GM12878 (cell line): Measurements from ENCODE around the gene ASMTL. TPM values are rescaled to one million over a fixed set of nuclear protein-coding genes. Genes with fewer than 3 reads are reported as not detected.

Experiments used
- BHLHE40 ChIP-seq, 2 experiments: fragments of 450-650 bp in 1 of 2; IDR thresholded peaks; 2 replicates each; pipeline ENCODE4 v1.6.1; 2011 to 2017; ENCODE audit warnings: low read depth in 2 of 2, borderline replicate concordance in 1 of 2, improper control_type of control experiment in 1 of 2, low read length in 1 of 2, mild to moderate bottlenecking in 1 of 2
- CHD1 ChIP-seq: IDR thresholded peaks from 2 replicates; pipeline ENCODE4 v1.6.1; 2012; ENCODE audit warnings: low read depth, low read length, improper control_type of control experiment
- CHD2 ChIP-seq: IDR thresholded peaks from 2 replicates; pipeline ENCODE4 v1.6.1; 2011; ENCODE audit warnings: low read depth, low read length, improper control_type of control experiment, borderline replicate concordance
- EED ChIP-seq: sonication (generic); IDR thresholded peaks from 2 replicates; pipeline ENCODE4 v1.6.1; 2016; ENCODE audit warnings: antibody characterized with exemption, low read depth
- HDGF ChIP-seq: fragments of 450-650 bp; IDR thresholded peaks from 2 replicates; pipeline ENCODE4 v1.6.1; 2016; ENCODE audit warnings: antibody characterized with exemption
- IKZF1 ChIP-seq: fragments of 450-650 bp; conservative IDR thresholded peaks from 2 replicates; pipeline ENCODE4 v1.6.1; 2017; ENCODE audit warnings: antibody characterized with exemption, mild to moderate bottlenecking
- KAT2A ChIP-seq: conservative IDR thresholded peaks from 2 replicates; pipeline ENCODE4 v1.6.1; 2011; ENCODE audit warnings: low read depth, low read length; ENCODE audit not compliant: control insufficient read depth
- LARP7 ChIP-seq: fragments of 450-650 bp; IDR thresholded peaks from 2 replicates; pipeline ENCODE4 v1.6.1; 2017; ENCODE audit warnings: mild to moderate bottlenecking
- MAX ChIP-seq: IDR thresholded peaks from 2 replicates; pipeline ENCODE4 v1.6.1; 2012; ENCODE audit warnings: low read depth, low read length, improper control_type of control experiment
- MEF2B ChIP-seq: fragments of 450-650 bp; IDR thresholded peaks from 2 replicates; pipeline ENCODE4 v1.6.1; 2018; ENCODE audit warnings: mild to moderate bottlenecking, moderate library complexity; ENCODE audit not compliant: partially characterized antibody, poor library complexity, severe bottlenecking
- MTA3 ChIP-seq: IDR thresholded peaks from 2 replicates; pipeline ENCODE4 v1.6.1; 2012; ENCODE audit warnings: low read length, inconsistent platforms, borderline replicate concordance
- MYC ChIP-seq: IDR thresholded peaks from 2 replicates; pipeline ENCODE4 v1.6.1; 2011; ENCODE audit warnings: mild to moderate bottlenecking, low read length, moderate library complexity, inconsistent platforms; ENCODE audit not compliant: insufficient read depth, insufficient replicate concordance, insufficient read length, severe bottlenecking
- NR2F1 ChIP-seq: fragments of 450-650 bp; conservative IDR thresholded peaks from 2 replicates; pipeline ENCODE4 v1.6.1; 2017; ENCODE audit warnings: mild to moderate bottlenecking
- POLR2A ChIP-seq: IDR thresholded peaks from 2 replicates; pipeline ENCODE4 v1.6.1; 2011; ENCODE audit warnings: low read depth, mild to moderate bottlenecking, low read length
- POLR2AphosphoS5 ChIP-seq: IDR thresholded peaks from 2 replicates; pipeline ENCODE4 v1.6.1; 2011; ENCODE audit warnings: mild to moderate bottlenecking, low read length, inconsistent platforms
- POU2F2 ChIP-seq: IDR thresholded peaks from 3 replicates; pipeline ENCODE4 v1.6.1; 2011; ENCODE audit warnings: low read depth, mild to moderate bottlenecking, low read length, borderline replicate concordance
- RUNX3 ChIP-seq: IDR thresholded peaks from 2 replicates; pipeline ENCODE4 v1.6.1; 2012; ENCODE audit warnings: low read length, inconsistent platforms
- SMC3 ChIP-seq: IDR thresholded peaks from 2 replicates; pipeline ENCODE4 v1.6.1; 2011; ENCODE audit warnings: low read length, improper control_type of control experiment, borderline replicate concordance
- SRF ChIP-seq, 2 experiments: IDR thresholded peaks; 2 replicates each; pipeline ENCODE4 v1.6.1; 2011; ENCODE audit warnings: low read depth in 2 of 2, low read length in 2 of 2, mild to moderate bottlenecking in 1 of 2, moderate library complexity in 1 of 2
- SUPT20H ChIP-seq: IDR thresholded peaks from 2 replicates; pipeline ENCODE4 v1.6.1; 2011; ENCODE audit warnings: low read depth, mild to moderate bottlenecking, low read length, moderate library complexity, borderline replicate concordance; ENCODE audit not compliant: control insufficient read depth
- YY1 ChIP-seq: IDR thresholded peaks from 2 replicates; pipeline ENCODE4 v1.6.1; 2011; ENCODE audit warnings: low read depth, mild to moderate bottlenecking, low read length
- ZNF217 ChIP-seq: fragments of 450-650 bp; IDR thresholded peaks from 2 replicates; pipeline ENCODE4 v1.6.1; 2017; ENCODE audit warnings: antibody characterized with exemption, mild to moderate bottlenecking
- ZNF24 ChIP-seq: fragments of 450-650 bp; IDR thresholded peaks from 2 replicates; pipeline ENCODE4 v1.6.1; 2017; ENCODE audit warnings: antibody characterized with exemption, mild to moderate bottlenecking
- polyA plus RNA-seq, 11 experiments: library from polyadenylated mRNA; depleted of rRNA in 4 of 11; unstranded in 6 of 11; stranded (reverse) in 5 of 11; fragments of >200 nt; fragmentation: Nextera tagmentation in 4 of 11; fragmentation: Illumina TruSeq in 1 of 11; extraction: Ambion mirVana in 4 of 11; extraction: Trizol in 1 of 11; gene quantifications; 1 replicate in 1 of 11; 2 replicates in 10 of 11; pipeline versions ENCODE4 v1.2.1 to v1.2.3, GENCODE V29; 2011 to 2016; ENCODE audit warnings: inconsistent platforms in 2 of 11, missing spikeins in 2 of 11, low read depth in 1 of 11
- total RNA-seq, 4 experiments: library from RNA; depleted of rRNA in 3 of 4; stranded (reverse); fragments of >200 nt in 3 of 4; fragmentation: Illumina TruSeq in 1 of 4; extraction: Trizol in 1 of 4; gene quantifications; 2 replicates each; pipeline versions ENCODE4 v1.2.1 to v1.2.3, GENCODE V29; 2013 to 2021
- TF ChIP-seq, protein P1 (sequence below): fragments of 450-650 bp; IDR thresholded peaks from 2 replicates; pipeline ENCODE4 v1.6.1; 2017; ENCODE audit warnings: low read depth, mild to moderate bottlenecking, moderate library complexity
- TF ChIP-seq, protein P2 (sequence below): fragments of 150-350 bp; IDR thresholded peaks from 2 replicates; pipeline ENCODE4 v1.6.1; 2016; ENCODE audit warnings: low read depth, low read length
- TF ChIP-seq, protein P3 (sequence below): IDR thresholded peaks from 2 replicates; pipeline ENCODE4 v1.6.1; 2012; ENCODE audit warnings: low read depth, low read length, improper control_type of control experiment

The ASMTL gene
- total and polyA plus RNA-seq, 10 of the 15 experiments (the other 5 are each of a cell fraction or from before 2014, with no cell fraction given), result 1.6 to 51.9 (median 32.1) TPM

DNA sequence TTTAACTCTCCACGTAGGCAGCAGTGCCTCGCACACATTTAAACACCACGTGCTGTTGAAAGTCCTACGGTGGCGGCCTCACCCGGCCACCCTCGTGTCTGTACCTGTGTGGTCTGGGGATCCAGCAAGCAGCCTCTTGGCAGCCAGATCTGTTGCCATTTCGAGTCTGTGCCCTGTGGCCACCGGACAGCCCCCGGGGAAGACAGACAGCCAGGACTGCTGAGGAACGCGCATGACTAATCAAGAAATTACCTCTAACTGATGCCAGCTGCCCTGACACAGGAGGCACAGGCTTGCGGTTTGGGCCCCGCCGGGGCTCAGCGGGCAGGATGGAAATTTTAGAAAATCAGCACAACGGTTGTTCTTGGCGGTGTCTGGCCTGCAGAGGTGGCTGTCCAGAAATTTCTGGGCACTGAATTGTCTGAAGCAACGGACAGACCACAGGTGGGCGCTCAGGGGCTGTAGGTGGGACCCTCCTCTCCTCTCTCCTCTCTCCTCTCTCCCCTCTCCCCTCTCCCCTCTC is 15.6 kb upstream of the ASMTL start (continued):
- TF ChIP-seq NR2F1 (peak; percentile 39), HDGF (0 out of 2 replicates have a peak, but pooled peaks have one; percentile 46), LARP7 (no peak), MEF2B (peak; percentile 59), BHLHE40 (IDR thresholded peaks at IDR 0.05; ENCODE audit: borderline replicate concordance in 1 of 2, low read depth in 2 of 2, low read length in 1 of 2) (peak; percentile 56 to 79), CHD1 (no peak), EED (peak; percentile 88), YY1 (peak; percentile 49; the same call in 1 of the 2 replicates), ZNF24 (0 out of 2 replicates have a peak, but pooled peaks have one; percentile 28), POLR2A (0 out of 2 replicates have a peak, but pooled peaks have one; percentile 40), POU2F2 (peak; percentile 40; the same call in 1 of the 3 replicates), SUPT20H (no peak), SRF (IDR thresholded peaks at IDR 0.05; ENCODE audit: low read depth in 2 of 2, low read length in 2 of 2) (no peak), MYC (no peak), CHD2 (0 out of 2 replicates have a peak, but pooled peaks have one; percentile 35), RUNX3 (peak; percentile 93), POLR2AphosphoS5 (0 out of 2 replicates have a peak, but pooled peaks have one; percentile 23), MAX (0 out of 2 replicates have a peak, but pooled peaks have one; percentile 71), ZNF217 (peak; percentile 58; the same call in 1 of the 2 replicates), KAT2A (no peak), MTA3 (0 out of 2 replicates have a peak, but pooled peaks have one; percentile 39), SMC3 (no peak), IKZF1 (peak; percentile 82)
- TF ChIP-seq, protein P1, sequence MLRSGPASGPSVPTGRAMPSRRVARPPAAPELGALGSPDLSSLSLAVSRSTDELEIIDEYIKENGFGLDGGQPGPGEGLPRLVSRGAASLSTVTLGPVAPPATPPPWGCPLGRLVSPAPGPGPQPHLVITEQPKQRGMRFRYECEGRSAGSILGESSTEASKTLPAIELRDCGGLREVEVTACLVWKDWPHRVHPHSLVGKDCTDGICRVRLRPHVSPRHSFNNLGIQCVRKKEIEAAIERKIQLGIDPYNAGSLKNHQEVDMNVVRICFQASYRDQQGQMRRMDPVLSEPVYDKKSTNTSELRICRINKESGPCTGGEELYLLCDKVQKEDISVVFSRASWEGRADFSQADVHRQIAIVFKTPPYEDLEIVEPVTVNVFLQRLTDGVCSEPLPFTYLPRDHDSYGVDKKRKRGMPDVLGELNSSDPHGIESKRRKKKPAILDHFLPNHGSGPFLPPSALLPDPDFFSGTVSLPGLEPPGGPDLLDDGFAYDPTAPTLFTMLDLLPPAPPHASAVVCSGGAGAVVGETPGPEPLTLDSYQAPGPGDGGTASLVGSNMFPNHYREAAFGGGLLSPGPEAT, result peak; percentile 31; the same call in 1 of the 2 replicates
- TF ChIP-seq, protein P2, sequence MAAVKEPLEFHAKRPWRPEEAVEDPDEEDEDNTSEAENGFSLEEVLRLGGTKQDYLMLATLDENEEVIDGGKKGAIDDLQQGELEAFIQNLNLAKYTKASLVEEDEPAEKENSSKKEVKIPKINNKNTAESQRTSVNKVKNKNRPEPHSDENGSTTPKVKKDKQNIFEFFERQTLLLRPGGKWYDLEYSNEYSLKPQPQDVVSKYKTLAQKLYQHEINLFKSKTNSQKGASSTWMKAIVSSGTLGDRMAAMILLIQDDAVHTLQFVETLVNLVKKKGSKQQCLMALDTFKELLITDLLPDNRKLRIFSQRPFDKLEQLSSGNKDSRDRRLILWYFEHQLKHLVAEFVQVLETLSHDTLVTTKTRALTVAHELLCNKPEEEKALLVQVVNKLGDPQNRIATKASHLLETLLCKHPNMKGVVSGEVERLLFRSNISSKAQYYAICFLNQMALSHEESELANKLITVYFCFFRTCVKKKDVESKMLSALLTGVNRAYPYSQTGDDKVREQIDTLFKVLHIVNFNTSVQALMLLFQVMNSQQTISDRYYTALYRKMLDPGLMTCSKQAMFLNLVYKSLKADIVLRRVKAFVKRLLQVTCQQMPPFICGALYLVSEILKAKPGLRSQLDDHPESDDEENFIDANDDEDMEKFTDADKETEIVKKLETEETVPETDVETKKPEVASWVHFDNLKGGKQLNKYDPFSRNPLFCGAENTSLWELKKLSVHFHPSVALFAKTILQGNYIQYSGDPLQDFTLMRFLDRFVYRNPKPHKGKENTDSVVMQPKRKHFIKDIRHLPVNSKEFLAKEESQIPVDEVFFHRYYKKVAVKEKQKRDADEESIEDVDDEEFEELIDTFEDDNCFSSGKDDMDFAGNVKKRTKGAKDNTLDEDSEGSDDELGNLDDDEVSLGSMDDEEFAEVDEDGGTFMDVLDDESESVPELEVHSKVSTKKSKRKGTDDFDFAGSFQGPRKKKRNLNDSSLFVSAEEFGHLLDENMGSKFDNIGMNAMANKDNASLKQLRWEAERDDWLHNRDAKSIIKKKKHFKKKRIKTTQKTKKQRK, result no peak
- TF ChIP-seq, protein P3, sequence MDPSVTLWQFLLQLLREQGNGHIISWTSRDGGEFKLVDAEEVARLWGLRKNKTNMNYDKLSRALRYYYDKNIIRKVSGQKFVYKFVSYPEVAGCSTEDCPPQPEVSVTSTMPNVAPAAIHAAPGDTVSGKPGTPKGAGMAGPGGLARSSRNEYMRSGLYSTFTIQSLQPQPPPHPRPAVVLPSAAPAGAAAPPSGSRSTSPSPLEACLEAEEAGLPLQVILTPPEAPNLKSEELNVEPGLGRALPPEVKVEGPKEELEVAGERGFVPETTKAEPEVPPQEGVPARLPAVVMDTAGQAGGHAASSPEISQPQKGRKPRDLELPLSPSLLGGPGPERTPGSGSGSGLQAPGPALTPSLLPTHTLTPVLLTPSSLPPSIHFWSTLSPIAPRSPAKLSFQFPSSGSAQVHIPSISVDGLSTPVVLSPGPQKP, result no peak
